ENCODE results near the gene TUBD1. TPM values are rescaled to one million over a fixed set of nuclear protein-coding genes. Genes with fewer than 3 reads are reported as not detected.

Gene TUBD1
- total and polyA plus RNA-seq, 2 of the 13 experiments (the other 11 are each of a cell fraction or from before 2014, with no cell fraction given) = 18.2 to 25.9 TPM

GRCh38 chr17:59837308-59838051 lies 55.3 kb downstream of the TUBD1 start (continued):
- TF ChIP-seq, protein P1, sequence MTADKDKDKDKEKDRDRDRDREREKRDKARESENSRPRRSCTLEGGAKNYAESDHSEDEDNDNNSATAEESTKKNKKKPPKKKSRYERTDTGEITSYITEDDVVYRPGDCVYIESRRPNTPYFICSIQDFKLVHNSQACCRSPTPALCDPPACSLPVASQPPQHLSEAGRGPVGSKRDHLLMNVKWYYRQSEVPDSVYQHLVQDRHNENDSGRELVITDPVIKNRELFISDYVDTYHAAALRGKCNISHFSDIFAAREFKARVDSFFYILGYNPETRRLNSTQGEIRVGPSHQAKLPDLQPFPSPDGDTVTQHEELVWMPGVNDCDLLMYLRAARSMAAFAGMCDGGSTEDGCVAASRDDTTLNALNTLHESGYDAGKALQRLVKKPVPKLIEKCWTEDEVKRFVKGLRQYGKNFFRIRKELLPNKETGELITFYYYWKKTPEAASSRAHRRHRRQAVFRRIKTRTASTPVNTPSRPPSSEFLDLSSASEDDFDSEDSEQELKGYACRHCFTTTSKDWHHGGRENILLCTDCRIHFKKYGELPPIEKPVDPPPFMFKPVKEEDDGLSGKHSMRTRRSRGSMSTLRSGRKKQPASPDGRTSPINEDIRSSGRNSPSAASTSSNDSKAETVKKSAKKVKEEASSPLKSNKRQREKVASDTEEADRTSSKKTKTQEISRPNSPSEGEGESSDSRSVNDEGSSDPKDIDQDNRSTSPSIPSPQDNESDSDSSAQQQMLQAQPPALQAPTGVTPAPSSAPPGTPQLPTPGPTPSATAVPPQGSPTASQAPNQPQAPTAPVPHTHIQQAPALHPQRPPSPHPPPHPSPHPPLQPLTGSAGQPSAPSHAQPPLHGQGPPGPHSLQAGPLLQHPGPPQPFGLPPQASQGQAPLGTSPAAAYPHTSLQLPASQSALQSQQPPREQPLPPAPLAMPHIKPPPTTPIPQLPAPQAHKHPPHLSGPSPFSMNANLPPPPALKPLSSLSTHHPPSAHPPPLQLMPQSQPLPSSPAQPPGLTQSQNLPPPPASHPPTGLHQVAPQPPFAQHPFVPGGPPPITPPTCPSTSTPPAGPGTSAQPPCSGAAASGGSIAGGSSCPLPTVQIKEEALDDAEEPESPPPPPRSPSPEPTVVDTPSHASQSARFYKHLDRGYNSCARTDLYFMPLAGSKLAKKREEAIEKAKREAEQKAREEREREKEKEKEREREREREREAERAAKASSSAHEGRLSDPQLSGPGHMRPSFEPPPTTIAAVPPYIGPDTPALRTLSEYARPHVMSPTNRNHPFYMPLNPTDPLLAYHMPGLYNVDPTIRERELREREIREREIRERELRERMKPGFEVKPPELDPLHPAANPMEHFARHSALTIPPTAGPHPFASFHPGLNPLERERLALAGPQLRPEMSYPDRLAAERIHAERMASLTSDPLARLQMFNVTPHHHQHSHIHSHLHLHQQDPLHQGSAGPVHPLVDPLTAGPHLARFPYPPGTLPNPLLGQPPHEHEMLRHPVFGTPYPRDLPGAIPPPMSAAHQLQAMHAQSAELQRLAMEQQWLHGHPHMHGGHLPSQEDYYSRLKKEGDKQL (CRISPR knock-in tag; IDR thresholded peaks at IDR 0.05; ENCODE audit: low read depth) = peak; percentile 61; the same call in 1 of the 2 replicates
- peak; percentile 60; the same call in 1 of the 2 replicates for TF ChIP-seq ZSCAN12 (CRISPR knock-in tag; IDR thresholded peaks at IDR 0.05)
- TF ChIP-seq ZNF335 (CRISPR knock-in tag; IDR thresholded peaks at IDR 0.05) = peak; percentile 70
- no peak for TF ChIP-seq ZFYVE20 (CRISPR knock-in tag; IDR thresholded peaks at IDR 0.05; ENCODE audit: borderline replicate concordance, low read depth)
- 0 out of 2 replicates have a peak, but pooled peaks have one; percentile 73 for TF ChIP-seq ZNF20 (CRISPR knock-in tag; IDR thresholded peaks at IDR 0.05)
- peak; percentile 64; the same call in 1 of the 2 replicates for TF ChIP-seq DPF2 (CRISPR knock-in tag; IDR thresholded peaks at IDR 0.05; ENCODE audit: borderline replicate concordance, low read depth)
- no peak for TF ChIP-seq CHD2 (IDR thresholded peaks at IDR 0.05; ENCODE audit: low read depth, low read length)
- TF ChIP-seq, protein P2, sequence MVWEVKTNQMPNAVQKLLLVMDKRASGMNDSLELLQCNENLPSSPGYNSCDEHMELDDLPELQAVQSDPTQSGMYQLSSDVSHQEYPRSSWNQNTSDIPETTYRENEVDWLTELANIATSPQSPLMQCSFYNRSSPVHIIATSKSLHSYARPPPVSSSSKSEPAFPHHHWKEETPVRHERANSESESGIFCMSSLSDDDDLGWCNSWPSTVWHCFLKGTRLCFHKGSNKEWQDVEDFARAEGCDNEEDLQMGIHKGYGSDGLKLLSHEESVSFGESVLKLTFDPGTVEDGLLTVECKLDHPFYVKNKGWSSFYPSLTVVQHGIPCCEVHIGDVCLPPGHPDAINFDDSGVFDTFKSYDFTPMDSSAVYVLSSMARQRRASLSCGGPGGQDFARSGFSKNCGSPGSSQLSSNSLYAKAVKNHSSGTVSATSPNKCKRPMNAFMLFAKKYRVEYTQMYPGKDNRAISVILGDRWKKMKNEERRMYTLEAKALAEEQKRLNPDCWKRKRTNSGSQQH (CRISPR knock-in tag; IDR thresholded peaks at IDR 0.05; ENCODE audit: low read depth) = no peak
- TF ChIP-seq, protein P3, sequence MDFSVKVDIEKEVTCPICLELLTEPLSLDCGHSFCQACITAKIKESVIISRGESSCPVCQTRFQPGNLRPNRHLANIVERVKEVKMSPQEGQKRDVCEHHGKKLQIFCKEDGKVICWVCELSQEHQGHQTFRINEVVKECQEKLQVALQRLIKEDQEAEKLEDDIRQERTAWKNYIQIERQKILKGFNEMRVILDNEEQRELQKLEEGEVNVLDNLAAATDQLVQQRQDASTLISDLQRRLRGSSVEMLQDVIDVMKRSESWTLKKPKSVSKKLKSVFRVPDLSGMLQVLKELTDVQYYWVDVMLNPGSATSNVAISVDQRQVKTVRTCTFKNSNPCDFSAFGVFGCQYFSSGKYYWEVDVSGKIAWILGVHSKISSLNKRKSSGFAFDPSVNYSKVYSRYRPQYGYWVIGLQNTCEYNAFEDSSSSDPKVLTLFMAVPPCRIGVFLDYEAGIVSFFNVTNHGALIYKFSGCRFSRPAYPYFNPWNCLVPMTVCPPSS (IDR thresholded peaks at IDR 0.05) = no peak
- peak; percentile 98 for TF ChIP-seq FOSL2 (CRISPR knock-in tag; IDR thresholded peaks at IDR 0.05)
- no peak for TF ChIP-seq TOPORS (CRISPR knock-in tag; IDR thresholded peaks at IDR 0.05)
- TF ChIP-seq MNT (IDR thresholded peaks at IDR 0.05) = no peak
